Measurements from ENCODE around the gene BORCS5. TPM values are rescaled to one million over a fixed set of nuclear protein-coding genes. Genes with fewer than 3 reads are reported as not detected.

Gene BORCS5
- total and polyA plus RNA-seq, 10 donors: 3.3 to 25.9 (median 14.9) TPM

DNA sequence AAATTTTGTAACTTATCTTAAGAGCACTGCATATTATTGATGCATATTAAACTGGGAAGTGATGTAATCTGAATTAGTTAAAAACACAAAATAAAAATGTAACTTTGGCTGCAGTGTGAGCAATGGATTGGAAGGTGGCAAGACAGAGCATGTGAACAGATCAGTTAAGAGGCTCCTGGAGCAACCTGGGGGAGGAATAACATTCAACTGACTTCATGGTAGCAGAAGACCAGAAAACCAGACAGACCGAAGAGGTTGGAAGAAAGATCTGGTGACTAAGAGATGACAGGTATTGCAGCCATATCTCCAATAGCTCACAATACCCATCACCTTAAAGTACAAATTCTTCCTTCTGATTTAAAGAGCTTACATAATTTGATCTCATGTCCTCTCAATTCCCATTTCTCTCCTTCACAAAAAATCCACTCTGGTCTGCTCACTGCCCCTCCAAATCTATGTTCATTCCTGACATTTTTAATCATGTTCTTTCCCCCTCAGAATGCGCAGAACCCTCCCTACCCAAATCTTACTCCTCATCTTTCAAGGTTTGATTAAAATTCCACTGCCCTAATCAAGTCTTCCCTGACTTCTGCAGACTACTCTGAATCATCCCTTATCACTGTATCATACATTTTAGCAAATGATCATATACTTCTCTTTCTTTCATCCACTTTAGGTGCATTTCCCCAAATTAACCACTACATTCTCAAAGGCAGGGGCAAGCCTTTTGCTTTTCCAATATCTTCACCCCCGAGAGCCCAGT, 154.3 kb downstream of the BORCS5 start:
- TF ChIP-seq CTCF (IDR thresholded peaks at IDR 0.05 in 8 of 11, conservative IDR thresholded peaks at IDR 0.05 in 3 of 11): no peak
- TF ChIP-seq POLR2AphosphoS5 (IDR thresholded peaks at IDR 0.05): no peak
- TF ChIP-seq POLR2A (IDR thresholded peaks at IDR 0.05): no peak
- Histone ChIP-seq H3K27ac (no peak overlapping the region), H3K27me3 (replicated peaks in 1 of 7) (no peaks in the 10 kb centered on the region), H3K36me3 (peaks cover 0 to 12% (median 0%) of the 10 kb centered on the region in 6 donors), H3K4me1 (peaks cover 5 to 34% (median 15%) of the 10 kb centered on the region in 6 donors), H3K9me3 (no peaks in the 10 kb centered on the region), H3K4me3 (no peak overlapping the region)
- WGBS, 5 donors: 64 to 88% (median 65%) methylated on average over 3 of the region's 3 CpGs
- no peak for DNase-seq
- intact Hi-C loops (cut with DNase I; ENCODE audit: low total_unique reads): no loop called here

GRCh38 chr12:12511895-12512711, 155.2 kb downstream of the BORCS5 start:
- no peaks in the 10 kb centered on the region for H3K9me3 ChIP-seq
- H3K4me3 ChIP-seq: no peak overlapping the region
- intact Hi-C loops (cut with DNase I; ENCODE audit: low total_unique reads): no loop called here
- 85 to 92% (median 89%) methylated on average over 5 of the region's 5 CpGs for WGBS, 5 donors
- no peak for DNase-seq
- H3K27ac ChIP-seq: no peak overlapping the region
- H3K4me1 ChIP-seq: peaks cover 0 to 25% (median 8%) of the 10 kb centered on the region in 6 donors
- H3K27me3 ChIP-seq (replicated peaks in 1 of 7): no peaks in the 10 kb centered on the region
- peaks cover 0 to 21% (median 0%) of the 10 kb centered on the region in 6 donors for H3K36me3 ChIP-seq
- no peak for TF ChIP-seq CTCF (IDR thresholded peaks at IDR 0.05 in 8 of 11, conservative IDR thresholded peaks at IDR 0.05 in 3 of 11)
- no peak for TF ChIP-seq POLR2AphosphoS5 (IDR thresholded peaks at IDR 0.05)
- no peak for TF ChIP-seq POLR2A (IDR thresholded peaks at IDR 0.05)

DNA sequence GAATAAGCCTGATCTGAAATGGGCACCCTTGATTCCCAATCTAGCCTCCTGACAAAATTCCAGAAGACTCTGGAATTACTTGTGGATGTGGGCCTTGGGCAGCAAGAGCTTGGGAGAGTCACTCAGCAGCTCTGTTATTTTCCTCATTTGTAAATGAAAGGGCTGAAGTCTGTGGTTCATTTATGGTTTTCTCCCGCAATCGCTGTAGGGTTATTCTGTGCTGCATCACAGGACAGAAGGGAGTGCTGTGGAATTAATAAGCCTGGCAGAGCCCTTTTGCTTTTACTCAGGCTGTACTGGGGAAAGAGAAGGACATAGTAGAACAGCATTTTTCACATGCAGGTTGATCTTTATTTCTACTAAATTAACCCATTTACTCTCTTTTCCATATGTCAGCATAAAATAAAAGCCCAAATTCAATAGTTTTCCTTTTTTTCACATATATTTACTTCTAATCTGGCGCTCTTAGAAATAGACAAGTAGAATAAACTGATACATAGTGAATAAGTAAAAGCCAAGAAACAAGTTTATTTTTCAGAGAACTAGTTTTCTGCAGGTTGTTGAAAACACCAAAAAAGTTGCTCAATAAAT, 156.6 kb downstream of the BORCS5 start:
- H3K4me3 ChIP-seq: no peak overlapping the region
- intact Hi-C loops (cut with DNase I; ENCODE audit: low total_unique reads): no loop called here
- H3K27ac ChIP-seq: no peak overlapping the region
- no peaks in the 10 kb centered on the region for H3K27me3 ChIP-seq (replicated peaks in 1 of 7)
- WGBS, 5 donors: 81 to 97% (median 93%) methylated on average over 3 of the region's 3 CpGs
- DNase-seq: no peak
- no peak for TF ChIP-seq CTCF (IDR thresholded peaks at IDR 0.05 in 8 of 11, conservative IDR thresholded peaks at IDR 0.05 in 3 of 11)
- peaks cover 0 to 18% (median 3%) of the 10 kb centered on the region in 6 donors for H3K4me1 ChIP-seq
- H3K36me3 ChIP-seq: peaks cover 0 to 35% (median 0%) of the 10 kb centered on the region in 6 donors
- no peaks in the 10 kb centered on the region for H3K9me3 ChIP-seq

- 92 to 97% (median 96%) methylated on average over 3 of the region's 3 CpGs for WGBS, 5 donors
- H3K27me3 ChIP-seq (replicated peaks in 1 of 7): no peaks in the 10 kb centered on the region
- peaks cover 0 to 50% (median 5%) of the 10 kb centered on the region in 6 donors for H3K36me3 ChIP-seq
- DNase-seq: no peak
- intact Hi-C loops (cut with DNase I; ENCODE audit: low total_unique reads): no loop called here
- no peak overlapping the region for H3K27ac ChIP-seq
- no peak for TF ChIP-seq POLR2A (IDR thresholded peaks at IDR 0.05)
- TF ChIP-seq CTCF (IDR thresholded peaks at IDR 0.05 in 8 of 11, conservative IDR thresholded peaks at IDR 0.05 in 3 of 11): no peak
- no peak for TF ChIP-seq POLR2AphosphoS5 (IDR thresholded peaks at IDR 0.05)
- H3K4me3 ChIP-seq: no peak overlapping the region
- no peaks in the 10 kb centered on the region for H3K9me3 ChIP-seq
- H3K4me1 ChIP-seq: peaks cover 0 to 16% (median 5%) of the 10 kb centered on the region in 6 donors
Observed at GRCh38 chr12:12518464-12518845, 161.6 kb downstream of the BORCS5 start.
